ENCODE measurements around the gene RUNDC3A. TPM values are rescaled to one million over a fixed set of nuclear protein-coding genes. Genes with fewer than 3 reads are reported as not detected.

RUNDC3A gene
- total and polyA plus RNA-seq, 2 of the 8 experiments (the other 6 are each of a cell fraction or from before 2014, with no cell fraction given) = 6.4 to 13.8 TPM

- Histone ChIP-seq H2AK5ac (ENCODE audit: low read depth, low read length) (no peak overlapping the region), H3K27me3 (replicated peaks in 1 of 4; ENCODE audit: control insufficient read depth in 3 of 4, extremely low read depth in 1 of 4, insufficient read depth in 3 of 4, low read length in 3 of 4) (0 out of 7 replicates have a peak, but pooled peaks cover 0 to 2% (median 0%) of the 10 kb centered on the region in 4 experiments), H3K9me3 (ENCODE audit: insufficient read depth in 2 of 2, low read depth in 1 of 2, low read length in 1 of 2) (no peaks in the 10 kb centered on the region), H3K4me2 (ENCODE audit: insufficient read depth in 1 of 2, low read depth in 2 of 2, low read length in 2 of 2) (no peak overlapping the region), H2BK15ac (ENCODE audit: low read length) (no peak overlapping the region), H3K79me2 (ENCODE audit: control insufficient read depth in 1 of 2, insufficient read depth in 2 of 2, low read length in 2 of 2) (no peaks in the 10 kb centered on the region), H3K9ac (replicated peaks in 1 of 4; ENCODE audit: extremely low read depth in 1 of 4, low read depth in 3 of 4, low read length in 3 of 4) (no peak overlapping the region), H3K4me3 (ENCODE audit: extremely low read depth in 1 of 4, insufficient read depth in 2 of 4, low read depth in 3 of 4, low read length in 4 of 4) (no peak overlapping the region), H3K18ac (ENCODE audit: extremely low read depth, low read length) (no peak overlapping the region), H2BK12ac (ENCODE audit: low read depth, low read length) (no peak overlapping the region), H3K23ac (ENCODE audit: insufficient read length) (no peak overlapping the region), H2AFZ (ENCODE audit: low read length) (no peak overlapping the region), H4K8ac (ENCODE audit: extremely low read depth, insufficient read depth, low read length) (no peak overlapping the region), H3K4me1 (replicated peaks in 1 of 4; ENCODE audit: control insufficient read depth in 3 of 4, insufficient read depth in 4 of 4, low read length in 3 of 4) (peaks cover 3 to 17% (median 7%) of the 10 kb centered on the region in 4 experiments), H4K5ac (ENCODE audit: insufficient read length, low read depth, low read length) (no peak overlapping the region), H3K27ac (ENCODE audit: low read depth, low read length) (no peak overlapping the region), H3K36me3 (ENCODE audit: control insufficient read depth in 2 of 4, insufficient read depth in 4 of 4, low read length in 3 of 4) (no peaks in the 10 kb centered on the region), H4K20me1 (replicated peaks in 1 of 2; ENCODE audit: control insufficient read depth in 1 of 2, insufficient read depth in 2 of 2, low read length in 2 of 2) (no peaks in the 10 kb centered on the region), H3K23me2 (ENCODE audit: low read depth, low read length) (no peaks in the 10 kb centered on the region), H2BK120ac (replicated peaks; ENCODE audit: low read depth, low read length) (no peak overlapping the region), H3K56ac (replicated peaks; ENCODE audit: insufficient read length, low read depth, low read length) (no peak overlapping the region), H3K14ac (ENCODE audit: insufficient read length) (no peak overlapping the region), H3K4ac (replicated peaks; ENCODE audit: insufficient read length, low read depth, low read length) (no peak overlapping the region), H4K91ac (replicated peaks; ENCODE audit: insufficient read length, low read length) (no peak overlapping the region), H2BK5ac (ENCODE audit: low read depth, low read length) (no peak overlapping the region; the same call in 1 of the 2 replicates), H2BK20ac (ENCODE audit: low read length) (no peak overlapping the region), H3K79me1 (ENCODE audit: low read depth, low read length) (no peaks in the 10 kb centered on the region)
- FAIRE-seq (no peak), DNase-seq (ENCODE audit: low read depth in 1 of 2, low spot score in 2 of 2) (no peak)
- WGBS, 2 experiments (ENCODE audit: extremely low coverage in 1 of 2, insufficient coverage in 1 of 2, insufficient read length in 1 of 2, insufficient replicate concordance in 2 of 2, low coverage in 1 of 2, low lambda C conversion rate in 2 of 2, missing lambda C conversion rate in 1 of 2) = 92% methylated on average over 4 of the region's 4 CpGs; no CpG with 5 or more reads in 1 of the 2 experiments
- POLR2A ChIA-PET (ENCODE audit: partially characterized antibody) = interaction anchor here (0.7 to 1.3 kb wide), 5 partner anchors 10 to 56 kb away, joined by 3 read pairs; partner anchors contain the start of gene SLC4A1
- CTCF ChIA-PET (ENCODE audit: partially characterized antibody) = interaction anchor here (0.9 to 1.6 kb wide), 3 partner anchors 11 to 53 kb away, joined by 3 to 5 read pairs (median 3); no protein-coding TSS in a partner anchor
- TF ChIP-seq PHF8 (conservative IDR thresholded peaks at IDR 0.05; ENCODE audit: low read depth, low read length) (no peak), CHD2 (IDR thresholded peaks at IDR 0.05; ENCODE audit: low read length) (no peak), SIX5 (IDR thresholded peaks at IDR 0.05; ENCODE audit: low read depth, low read length) (no peak), SP2 (IDR thresholded peaks at IDR 0.05; ENCODE audit: low read length) (no peak), FOSL1 (IDR thresholded peaks at IDR 0.05; ENCODE audit: insufficient read depth, low read depth, low read length) (no peak), GABPA (IDR thresholded peaks at IDR 0.05; ENCODE audit: borderline replicate concordance, insufficient read depth, low read length) (no peak), E2F6 (IDR thresholded peaks at IDR 0.05) (no peak), HDAC6 (IDR thresholded peaks at IDR 0.05; ENCODE audit: low read depth, low read length) (no peak), ZNF274 (IDR thresholded peaks at IDR 0.05; ENCODE audit: borderline replicate concordance, extremely low read depth, low read length) (no peak), CHD1 (IDR thresholded peaks at IDR 0.05; ENCODE audit: low read depth, low read length) (no peak), RNF2 (IDR thresholded peaks at IDR 0.05; ENCODE audit: borderline replicate concordance, low read depth, low read length, missing control alignments, poor library complexity, severe bottlenecking) (no peak), HDAC2 (IDR thresholded peaks at IDR 0.05; ENCODE audit: borderline replicate concordance in 1 of 2, low read depth in 2 of 2, low read length in 2 of 2) (no peak), TEAD4 (IDR thresholded peaks at IDR 0.05; ENCODE audit: low read depth, low read length) (no peak)
Measured at GRCh38 chr17:44277976-44278375, 30.4 kb upstream of the RUNDC3A start.
